HepG2 (cell line): ENCODE data around the gene RAB15. TPM values are rescaled to one million over a fixed set of nuclear protein-coding genes. Genes with fewer than 3 reads are reported as not detected.

Experiments used
- ATAC-seq: fragments of 200-7000 bp; cut with Tn5 transposase; 3 replicates; pipeline ENCODE4 v1.9.1; 2020; ENCODE audit warnings: mild to moderate bottlenecking, moderate library complexity
- BruUV-seq: library from RNA; stranded (reverse); fragments of 400-500 nt; replicated peaks from 2 replicates; lab custom pipeline; 2021; lab: Mats Ljungman, UMichigan
- CTCF ChIA-PET: fragments of 300-600 bp; formaldehyde crosslinking; extraction: SDS; loops from one replicate; lab custom pipeline; 2021; ENCODE audit warnings: low total read pairs, inconsistent platforms, low intra/inter-chr PET ratio; lab: Yijun Ruan, JAX
- POLR2A ChIA-PET: fragments of 350-600 bp; sonication (Branson Sonifier 250); formaldehyde crosslinking; loops from one replicate; lab custom pipeline; 2020; ENCODE audit warnings: antibody characterized with exemption, inconsistent platforms; lab: Yijun Ruan, JAX
- DNase-seq: peaks from one replicate; pipeline ENCODE4 v3.0.0-alpha.2; 2015; ENCODE audit warnings: low spot score
- FAIRE-seq: peaks from 3 replicates; lab custom pipeline; 2011; peaks lifted over from hg19 to GRCh38; lab: Jason Lieb, UNC
- H2AFZ ChIP-seq: one replicate; pipeline ENCODE4 v1.6.1; 2011; ENCODE audit warnings: low read length, inconsistent platforms
- H3K27ac ChIP-seq: fragments of 300-600 bp; 3 replicates; pipeline ENCODE4 v1.8.0; 2011; ENCODE audit warnings: mixed run types, mild to moderate bottlenecking, mixed read lengths, low read length, inconsistent platforms; ENCODE audit not compliant: insufficient read depth; ENCODE audit errors: extremely low read length
- H3K27me3 ChIP-seq, 2 experiments: fragments of 200-600 bp in 1 of 2; 2 replicates in 1 of 2; 3 replicates in 1 of 2; pipeline versions ENCODE4 v1.6.0 to v1.8.0; 2011; ENCODE audit warnings: low read length in 2 of 2, mild to moderate bottlenecking in 2 of 2, moderate library complexity in 2 of 2, inconsistent platforms in 1 of 2; ENCODE audit not compliant: insufficient read depth in 2 of 2, control insufficient read depth in 1 of 2
- H3K36me3 ChIP-seq, 2 experiments: fragments of 200-600 bp in 1 of 2; replicated peaks in 1 of 2; 2 replicates in 1 of 2; 3 replicates in 1 of 2; pipeline versions ENCODE4 v1.5.1 to v1.8.0; 2011; ENCODE audit warnings: low read length in 2 of 2, inconsistent platforms in 1 of 2; ENCODE audit not compliant: insufficient read depth in 2 of 2, control insufficient read depth in 1 of 2
- H3K4me1 ChIP-seq: 2 replicates; pipeline ENCODE4 v1.5.1; 2012; ENCODE audit warnings: low read length, inconsistent platforms; ENCODE audit not compliant: insufficient read depth
- H3K4me2 ChIP-seq: 2 replicates; pipeline ENCODE4 v1.6.0; 2011; ENCODE audit warnings: low read depth, low read length, inconsistent platforms
- H3K4me3 ChIP-seq, 3 experiments: fragments of 200-600 bp in 1 of 3; sonication (generic), shearing (Covaris generic) in 1 of 3; replicated peaks in 1 of 3; 2 replicates each; pipeline ENCODE4 v1.5.1; 2011 to 2016; ENCODE audit warnings: low read length in 3 of 3, inconsistent platforms in 2 of 3, low read depth in 2 of 3, mild to moderate bottlenecking in 2 of 3, control low read depth in 1 of 3, mixed read lengths in 1 of 3; ENCODE audit not compliant: insufficient read depth in 1 of 3
- H3K79me2 ChIP-seq: one replicate; pipeline ENCODE4 v1.6.1; 2011; ENCODE audit warnings: low read length, inconsistent platforms; ENCODE audit not compliant: insufficient read depth
- H3K9ac ChIP-seq: 2 replicates; pipeline ENCODE4 v1.6.0; 2011; ENCODE audit warnings: mild to moderate bottlenecking, low read depth, low read length, inconsistent platforms; ENCODE audit not compliant: insufficient read depth
- H3K9me3 ChIP-seq: 2 replicates; pipeline ENCODE4 v1.5.1; 2012; ENCODE audit warnings: mild to moderate bottlenecking, low read length
- H4K20me1 ChIP-seq: 2 replicates; pipeline ENCODE4 v1.6.0; 2011; ENCODE audit warnings: inconsistent platforms, mild to moderate bottlenecking, low read length, moderate library complexity; ENCODE audit not compliant: insufficient read depth
- ATF7-NPFF ChIP-seq: sonication (generic); formaldehyde crosslinking; IDR thresholded peaks from 2 replicates; pipeline ENCODE4 v1.8.1; 2023; ENCODE audit warnings: mild to moderate bottlenecking, low read depth, missing genetic modification reagents, moderate library complexity
- BHLHE40 ChIP-seq: IDR thresholded peaks from 2 replicates; pipeline ENCODE4 v1.6.1; 2011; ENCODE audit warnings: low read length, improper control_type of control experiment
- FOXA1 ChIP-seq, 2 experiments: fragments of 450-650 bp in 1 of 2; sonication (generic) in 1 of 2; formaldehyde crosslinking in 1 of 2; IDR thresholded peaks; 2 replicates each; pipeline versions ENCODE4 v1.4.0 to v1.6.1; 2016 to 2020; ENCODE audit warnings: missing genetic modification reagents in 1 of 2
- FOXA3 ChIP-seq: IDR thresholded peaks from 2 replicates; pipeline ENCODE4 v1.6.1; 2016; ENCODE audit warnings: missing genetic modification reagents, missing compliant biosample characterization
- FOXK1 ChIP-seq: sonication (generic); formaldehyde crosslinking; IDR thresholded peaks from 2 replicates; pipeline ENCODE4 v1.4.0; 2020; ENCODE audit warnings: low read depth, missing genetic modification reagents, borderline replicate concordance
- FOXP4 ChIP-seq: sonication (generic); formaldehyde crosslinking; IDR thresholded peaks from 2 replicates; pipeline ENCODE4 v1.4.0; 2020; ENCODE audit warnings: missing genetic modification reagents
- GATAD2A ChIP-seq: IDR thresholded peaks from 2 replicates; pipeline ENCODE4 v1.6.1; 2016
- KDM1A ChIP-seq: IDR thresholded peaks from 2 replicates; pipeline ENCODE4 v1.6.1; 2016; ENCODE audit warnings: missing compliant biosample characterization
- NFKBIZ ChIP-seq: IDR thresholded peaks from 2 replicates; pipeline ENCODE4 v1.6.1; 2018; ENCODE audit warnings: missing genetic modification reagents, missing compliant biosample characterization
- PREB ChIP-seq: sonication (generic); formaldehyde crosslinking; IDR thresholded peaks from 2 replicates; pipeline ENCODE4 v1.4.0; 2020; ENCODE audit warnings: missing genetic modification reagents
- RAD21 ChIP-seq: fragments of 450-650 bp; formaldehyde crosslinking; IDR thresholded peaks from 2 replicates; pipeline ENCODE4 v1.5.0; 2020; ENCODE audit warnings: mild to moderate bottlenecking
- SIX1 ChIP-seq: sonication (generic); formaldehyde crosslinking; IDR thresholded peaks from 2 replicates; pipeline ENCODE4 v1.4.0; 2020; ENCODE audit warnings: missing genetic modification reagents, borderline replicate concordance
- SOX5 ChIP-seq: IDR thresholded peaks from 2 replicates; pipeline ENCODE4 v1.6.1; 2016; ENCODE audit warnings: borderline replicate concordance
- SOX6 ChIP-seq, 2 experiments: fragments of 450-650 bp in 1 of 2; sonication (generic) in 1 of 2; formaldehyde crosslinking in 1 of 2; IDR thresholded peaks; 2 replicates each; pipeline versions ENCODE4 v1.4.0 to v1.6.1; 2017 to 2020; ENCODE audit warnings: antibody characterized with exemption in 1 of 2, mild to moderate bottlenecking in 1 of 2, missing genetic modification reagents in 1 of 2
- STAG1 ChIP-seq: sonication (generic); formaldehyde crosslinking; IDR thresholded peaks from 2 replicates; pipeline ENCODE4 v1.4.0; 2020; ENCODE audit warnings: missing genetic modification reagents
- TFAP4 ChIP-seq: sonication (generic); IDR thresholded peaks from 2 replicates; pipeline ENCODE4 v1.6.1; 2016; ENCODE audit warnings: low read depth, borderline replicate concordance
- THAP11 ChIP-seq: IDR thresholded peaks from 2 replicates; pipeline ENCODE4 v1.6.1; 2016; ENCODE audit warnings: missing biosample characterization, missing genetic modification reagents
- WGBS: methylation state at CpG from one replicate; pipeline ENCODE4 v1.1.6; 2017; ENCODE audit warnings: low lambda C conversion rate; 5-methylcytosine and 5-hydroxymethylcytosine counted together
- in situ Hi-C: cut with HindIII; loops from 2 replicates; pipeline ENCODE4 v1.10.0; 2017; ENCODE audit warnings: low pct_unique_long_range_greater_than_20kb; ENCODE audit not compliant: extremely low pct_ligation_motif_present
- intact Hi-C: fragments of 100-400 bp; cut with micrococcal nuclease; formaldehyde crosslinking; loops from one replicate; pipeline ENCODE4 v1.10.0; 2022; ENCODE audit not compliant: unreplicated experiment
- polyA plus RNA-seq, 8 experiments: library from polyadenylated mRNA; depleted of rRNA in 3 of 8; stranded (reverse) in 7 of 8; unstranded in 1 of 8; fragments of >200 nt; fragmentation: Illumina TruSeq in 4 of 8; extraction: Trizol in 4 of 8; gene quantifications; 2 replicates each; pipeline versions ENCODE4 v1.2.1 to v1.2.3, GENCODE V29; 2011 to 2016; ENCODE audit warnings: low read depth in 4 of 8, missing spikeins in 1 of 8, mixed read lengths in 1 of 8; ENCODE audit not compliant: insufficient read depth in 1 of 8
- total RNA-seq, 5 experiments: library from RNA; depleted of rRNA; stranded (reverse); fragments of >200 nt; fragmentation: Illumina TruSeq; extraction: Trizol; gene quantifications; 2 replicates each; pipeline ENCODE4 v1.2.3, GENCODE V29; 2016; ENCODE audit warnings: low read depth in 1 of 5
- TF ChIP-seq, protein P1 (sequence below), 2 experiments: sonication (generic) in 1 of 2; formaldehyde crosslinking in 1 of 2; IDR thresholded peaks; 2 replicates each; pipeline versions ENCODE4 v1.4.0 to v1.6.1; 2018 to 2020; ENCODE audit warnings: missing genetic modification reagents in 2 of 2, borderline replicate concordance in 1 of 2, low read depth in 1 of 2, mild to moderate bottlenecking in 1 of 2, missing biosample characterization in 1 of 2

Gene RAB15
- total and polyA plus RNA-seq, 2 of the 13 experiments (the other 11 are each of a cell fraction or from before 2014, with no cell fraction given) = 7.4 to 18.5 TPM

GRCh38 chr14:65019944-65020566, 47.9 kb upstream of the RAB15 start:
- H3K4me1 ChIP-seq = peaks cover 9% of the 10 kb centered on the region; the same call in 1 of the 2 replicates
- no peaks in the 10 kb centered on the region for H3K27me3 ChIP-seq
- DNase-seq (peak; percentile 85), FAIRE-seq (peak; percentile 90), ATAC-seq (peak; percentile 99)
- in situ Hi-C loops (no loop called here), intact Hi-C loops (loop anchor here (1.0 to 5.0 kb wide), 2 partner anchors 34 to 198 kb away; partner anchors contain the start of gene FNTB)
- ChIA-PET POLR2A (interaction anchor here (1.1 to 2.5 kb wide), 2 partner anchors 33 to 78 kb away, joined by 5 to 19 read pairs; partner anchors contain the start of genes FNTB and GPX2), CTCF (interaction anchor here (1.3 to 1.6 kb wide), 2 partner anchors 33 to 197 kb away, joined by 3 to 12 read pairs; partner anchors contain the start of gene FNTB)
- no peaks in the 10 kb centered on the region for H4K20me1 ChIP-seq
- H3K27ac ChIP-seq = no peak overlapping the region
- no peaks in the 10 kb centered on the region for H3K79me2 ChIP-seq
- WGBS = 67% methylated on average over 9 of the region's 9 CpGs
- no peak overlapping the region for H2AFZ ChIP-seq
- no TSS peak for BruUV-seq
- H3K4me3 ChIP-seq = no peak overlapping the region
- no peak overlapping the region for H3K4me2 ChIP-seq
- no peak overlapping the region for H3K9ac ChIP-seq
- no peaks in the 10 kb centered on the region for H3K9me3 ChIP-seq
- peaks cover 7 to 45% of the 10 kb centered on the region in 2 experiments; a peak in 4 of 5 replicates for H3K36me3 ChIP-seq
- TF ChIP-seq FOXK1 (CRISPR knock-in tag) (peak; percentile 26; the same call in 1 of the 2 replicates), KDM1A (CRISPR knock-in tag) (no peak), ATF7-NPFF (CRISPR knock-in tag) (no peak), TFAP4 (peak; percentile 82), FOXA3 (peak; percentile 54), FOXA1 (IDR thresholded peaks at IDR 0.05) (no peak), FOXA1 (CRISPR knock-in tag; IDR thresholded peaks at IDR 0.05) (peak; percentile 76), SOX5 (peak; percentile 71; the same call in 1 of the 2 replicates), PREB (CRISPR knock-in tag) (no peak), SOX6 (IDR thresholded peaks at IDR 0.05) (no peak), SOX6 (CRISPR knock-in tag; IDR thresholded peaks at IDR 0.05) (peak; percentile 70), BHLHE40 (no peak), RAD21 (CRISPR knock-in tag) (peak; percentile 51), STAG1 (CRISPR knock-in tag) (peak; percentile 66), SIX1 (CRISPR knock-in tag) (peak; percentile 35; the same call in 1 of the 2 replicates), FOXP4 (CRISPR knock-in tag) (0 out of 2 replicates have a peak, but pooled peaks have one; percentile 13), NFKBIZ (CRISPR knock-in tag) (no peak), THAP11 (CRISPR knock-in tag) (peak; percentile 78), GATAD2A (CRISPR knock-in tag) (peak; percentile 35; the same call in 1 of the 2 replicates)
- TF ChIP-seq, protein P1, sequence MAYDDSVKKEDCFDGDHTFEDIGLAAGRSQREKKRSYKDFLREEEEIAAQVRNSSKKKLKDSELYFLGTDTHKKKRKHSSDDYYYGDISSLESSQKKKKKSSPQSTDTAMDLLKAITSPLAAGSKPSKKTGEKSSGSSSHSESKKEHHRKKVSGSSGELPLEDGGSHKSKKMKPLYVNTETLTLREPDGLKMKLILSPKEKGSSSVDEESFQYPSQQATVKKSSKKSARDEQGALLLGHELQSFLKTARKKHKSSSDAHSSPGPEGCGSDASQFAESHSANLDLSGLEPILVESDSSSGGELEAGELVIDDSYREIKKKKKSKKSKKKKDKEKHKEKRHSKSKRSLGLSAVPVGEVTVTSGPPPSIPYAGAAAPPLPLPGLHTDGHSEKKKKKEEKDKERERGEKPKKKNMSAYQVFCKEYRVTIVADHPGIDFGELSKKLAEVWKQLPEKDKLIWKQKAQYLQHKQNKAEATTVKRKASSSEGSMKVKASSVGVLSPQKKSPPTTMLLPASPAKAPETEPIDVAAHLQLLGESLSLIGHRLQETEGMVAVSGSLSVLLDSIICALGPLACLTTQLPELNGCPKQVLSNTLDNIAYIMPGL (CRISPR knock-in tag; IDR thresholded peaks at IDR 0.05; ENCODE audit: borderline replicate concordance in 1 of 2, low read depth in 1 of 2) = 0 out of 4 replicates have a peak, but pooled peaks of 1 of the 2 experiments have one; percentile 40
